ENCODE data around the gene PGBD5.

Gene PGBD5

DNA sequence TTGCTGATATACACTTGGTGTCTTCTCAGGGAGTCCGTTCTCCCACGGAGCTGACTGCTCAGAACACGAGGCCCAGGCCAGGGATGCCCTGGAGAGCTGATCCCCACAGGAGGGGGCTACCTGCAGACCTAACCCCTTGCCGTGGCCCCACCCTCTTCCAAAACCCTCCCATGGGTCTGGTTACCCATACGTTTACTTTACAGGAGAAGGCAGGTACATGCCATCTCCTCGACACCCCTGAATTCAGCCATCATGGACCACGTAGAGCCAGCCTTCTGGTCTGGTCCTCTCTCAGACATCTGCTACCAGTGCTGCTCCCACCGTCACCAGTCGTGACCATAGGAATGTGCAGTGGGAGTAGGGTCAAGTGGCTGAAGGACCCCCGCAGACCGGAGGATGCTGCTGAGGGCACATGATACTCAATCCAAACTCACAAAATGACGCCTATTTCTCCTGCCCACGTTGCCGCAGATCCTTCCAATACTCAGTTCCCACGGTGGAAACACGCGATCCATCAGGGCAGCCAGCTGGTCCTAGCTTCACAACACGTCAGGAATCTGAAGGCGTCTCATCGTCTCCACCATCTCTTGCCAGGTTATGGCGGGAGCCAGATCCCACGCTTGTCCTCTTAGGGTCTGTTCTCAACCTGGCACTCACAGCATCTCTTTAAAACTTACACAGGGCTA lies 26.7 kb downstream of the PGBD5 start:
- FAIRE-seq, result no peak

DNA sequence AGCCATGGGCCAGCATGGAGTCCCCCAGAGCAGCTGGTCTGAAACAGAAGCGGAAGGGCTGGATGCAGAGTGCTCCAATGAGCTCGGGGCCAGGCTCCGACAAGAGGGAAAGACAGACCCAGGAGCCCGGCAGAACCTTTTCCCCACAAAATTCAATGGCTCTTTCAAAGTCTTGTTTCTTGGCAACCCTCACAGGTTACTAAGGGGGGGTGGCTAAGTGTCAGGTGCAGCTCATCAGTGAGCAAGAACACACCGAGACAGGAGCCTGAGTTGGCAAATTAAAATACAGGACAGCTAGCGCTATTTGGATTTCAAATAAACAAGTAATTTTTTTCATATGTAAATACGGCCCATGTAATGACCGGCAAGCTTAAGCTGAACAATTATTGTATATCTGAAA lies 27.3 kb downstream of the PGBD5 start:
- DNase-seq (ENCODE audit: extremely low spot score, insufficient read length, low read depth), result no peak
- no peak for FAIRE-seq

More for the DNA sequence above, 26.7 kb downstream of the PGBD5 start:
- DNase-seq (ENCODE audit: extremely low spot score, insufficient read length, low read depth), result no peak

DNA sequence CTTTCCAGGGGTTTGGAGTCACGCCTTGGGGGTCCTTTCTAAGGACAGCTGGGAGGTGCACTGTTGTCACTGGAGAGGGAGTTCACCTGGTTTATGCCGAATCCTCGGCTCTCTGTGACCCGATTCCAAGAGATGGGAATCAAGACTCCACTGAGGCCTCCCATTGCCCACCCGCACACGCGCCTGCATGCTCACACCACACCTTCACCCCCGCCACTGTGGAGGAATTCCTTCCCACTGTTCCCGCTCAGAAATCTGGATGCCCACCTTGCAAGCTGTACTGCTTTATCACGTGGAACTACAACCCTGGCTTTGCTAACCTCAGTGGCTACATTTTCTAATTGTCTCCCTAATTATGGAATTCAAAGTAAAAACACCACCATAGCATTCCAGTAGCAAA lies 29.2 kb downstream of the PGBD5 start:
- FAIRE-seq, result no peak

GRCh38 chr1:230395932-230396331 lies 30.2 kb downstream of the PGBD5 start:
- FAIRE-seq (no peak), DNase-seq (ENCODE audit: extremely low spot score, insufficient read length, low read depth) (no peak)

More for the DNA sequence above, 29.2 kb downstream of the PGBD5 start:
- no peak for DNase-seq (ENCODE audit: extremely low spot score, insufficient read length, low read depth)

DNA sequence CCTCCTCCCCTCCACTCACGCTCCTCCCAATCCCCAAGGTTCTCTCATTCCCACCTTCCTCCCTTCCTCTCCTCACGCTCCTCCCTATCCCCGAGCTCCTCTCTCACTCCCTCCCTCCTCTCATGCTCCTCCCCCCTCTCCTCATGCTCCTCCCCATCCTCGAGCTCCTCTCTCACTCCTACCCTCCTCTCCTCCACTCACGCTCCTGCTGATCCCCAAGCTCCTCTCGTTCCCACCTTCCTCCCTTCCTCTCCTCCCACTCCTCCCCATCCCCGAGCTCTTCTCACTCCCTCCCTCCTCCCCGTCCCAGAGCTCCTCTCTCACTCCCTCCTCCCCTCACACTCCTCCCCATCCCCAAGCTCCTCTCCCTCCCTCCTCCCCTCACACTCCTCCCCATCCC lies 31.4 kb downstream of the PGBD5 start:
- DNase-seq (ENCODE audit: extremely low spot score, insufficient read length, low read depth), result no peak
- no peak for FAIRE-seq

DNA sequence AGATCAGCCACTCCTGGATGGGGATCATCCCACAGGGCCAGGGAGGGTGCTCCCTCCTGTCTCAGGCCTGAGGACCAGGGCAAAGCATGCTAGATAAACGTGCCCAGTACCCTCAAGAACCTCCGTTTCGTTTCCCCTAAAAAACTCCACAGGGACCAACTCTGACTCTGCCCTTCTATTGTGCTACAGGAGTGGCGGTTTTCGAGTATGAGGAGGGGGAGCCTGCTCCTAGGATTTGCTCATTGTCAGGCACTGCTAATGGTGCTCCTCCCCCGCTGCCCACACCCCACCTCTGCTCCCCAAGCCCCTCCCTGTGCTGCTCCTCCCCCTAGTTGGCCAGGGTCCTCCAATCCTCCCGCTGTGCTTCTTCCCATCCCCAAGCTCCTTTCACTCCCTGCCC lies 32.0 kb downstream of the PGBD5 start:
- DNase-seq (ENCODE audit: extremely low spot score, insufficient read length, low read depth), result no peak
- FAIRE-seq, result no peak

GRCh38 chr1:230393722-230394121 lies 32.4 kb downstream of the PGBD5 start:
- no peak for FAIRE-seq

DNA sequence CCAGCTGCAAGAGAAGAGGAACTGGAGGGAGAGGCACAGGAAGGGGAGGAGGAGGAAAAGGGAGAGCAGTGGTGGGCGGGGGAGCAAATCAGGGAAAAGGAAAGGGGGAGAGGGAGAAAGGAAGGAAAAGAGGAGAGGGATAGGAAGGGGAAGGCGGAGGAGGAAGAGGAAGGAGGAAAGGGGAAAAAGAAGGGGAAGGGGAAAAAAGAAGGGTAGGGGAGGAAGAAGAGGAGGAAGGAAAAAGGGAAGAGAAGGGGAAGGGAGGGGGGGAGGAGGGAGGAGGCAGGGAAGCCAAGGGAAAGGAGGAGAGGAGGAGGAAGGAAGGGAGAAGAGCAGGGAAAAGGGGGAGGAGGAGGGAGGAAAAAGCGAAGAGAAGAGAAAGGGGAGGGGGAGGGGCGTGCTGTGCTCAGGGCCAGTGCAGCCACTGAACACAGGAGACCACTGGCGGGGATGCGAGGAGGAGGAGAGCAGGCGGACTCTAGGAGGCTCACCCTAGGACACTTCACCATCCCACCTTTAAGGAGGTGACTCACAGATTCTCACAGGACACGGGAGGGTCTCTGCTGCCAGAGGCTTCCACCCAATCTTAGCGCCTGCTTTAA lies 33.1 kb downstream of the PGBD5 start:
- no peak for FAIRE-seq

More at GRCh38 chr1:230393722-230394121, 32.4 kb downstream of the PGBD5 start:
- no peak for DNase-seq (ENCODE audit: extremely low spot score, insufficient read length, low read depth)

GRCh38 chr1:230392536-230392909 lies 33.6 kb downstream of the PGBD5 start:
- FAIRE-seq (no peak), DNase-seq (ENCODE audit: extremely low spot score, insufficient read length, low read depth) (no peak)

More for the DNA sequence above, 33.1 kb downstream of the PGBD5 start:
- DNase-seq (ENCODE audit: extremely low spot score, insufficient read length, low read depth), result no peak

GRCh38 chr1:230391776-230392535 lies 34.2 kb downstream of the PGBD5 start:
- DNase-seq (ENCODE audit: extremely low spot score, insufficient read length, low read depth) (no peak), FAIRE-seq (no peak)

DNA sequence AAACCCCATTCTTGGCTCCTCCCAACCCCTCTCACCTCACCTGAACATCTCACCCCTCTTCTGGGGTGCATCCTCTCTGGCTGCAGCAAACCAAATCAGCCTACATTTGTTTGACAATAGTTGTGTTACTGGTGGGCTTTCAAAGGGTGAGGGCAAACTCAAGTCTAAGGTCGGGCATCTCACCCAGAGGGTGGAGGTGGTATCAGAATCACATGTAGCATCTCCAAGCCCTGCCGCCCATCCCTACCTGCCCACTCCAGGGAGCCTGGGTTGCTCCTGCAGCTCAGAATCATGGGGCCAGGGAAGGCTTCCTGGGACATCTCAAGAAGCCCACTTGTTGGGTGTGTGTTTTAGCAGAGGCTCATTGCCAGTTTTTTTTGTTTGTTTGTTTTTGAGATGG lies 35.8 kb downstream of the PGBD5 start:
- DNase-seq (ENCODE audit: extremely low spot score, insufficient read length, low read depth) (no peak), FAIRE-seq (no peak)

DNA sequence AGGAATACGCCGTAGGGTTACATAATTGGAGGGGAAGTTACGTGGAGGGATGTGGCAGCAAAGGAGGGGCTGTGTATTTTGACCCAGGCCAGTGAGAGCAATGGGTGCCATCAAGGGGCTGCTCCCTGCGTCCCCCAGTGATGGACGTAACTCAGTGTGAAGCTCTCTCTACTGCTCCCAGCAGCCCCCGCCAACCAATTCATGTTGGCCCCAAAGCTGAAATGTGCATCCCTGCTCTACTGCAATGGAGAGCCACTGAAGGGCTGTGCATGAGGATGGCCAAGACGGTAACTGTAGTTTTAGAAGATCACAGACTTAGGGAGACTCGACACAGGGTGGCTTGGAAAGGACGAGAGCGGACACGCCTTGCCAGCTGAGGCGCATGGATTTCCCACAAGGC lies 38.3 kb downstream of the PGBD5 start:
- FAIRE-seq (no peak), DNase-seq (ENCODE audit: extremely low spot score, insufficient read length, low read depth) (no peak)

GRCh38 chr1:230387296-230387695 lies 38.8 kb downstream of the PGBD5 start:
- DNase-seq (ENCODE audit: extremely low spot score, insufficient read length, low read depth) (no peak), FAIRE-seq (no peak)

DNA sequence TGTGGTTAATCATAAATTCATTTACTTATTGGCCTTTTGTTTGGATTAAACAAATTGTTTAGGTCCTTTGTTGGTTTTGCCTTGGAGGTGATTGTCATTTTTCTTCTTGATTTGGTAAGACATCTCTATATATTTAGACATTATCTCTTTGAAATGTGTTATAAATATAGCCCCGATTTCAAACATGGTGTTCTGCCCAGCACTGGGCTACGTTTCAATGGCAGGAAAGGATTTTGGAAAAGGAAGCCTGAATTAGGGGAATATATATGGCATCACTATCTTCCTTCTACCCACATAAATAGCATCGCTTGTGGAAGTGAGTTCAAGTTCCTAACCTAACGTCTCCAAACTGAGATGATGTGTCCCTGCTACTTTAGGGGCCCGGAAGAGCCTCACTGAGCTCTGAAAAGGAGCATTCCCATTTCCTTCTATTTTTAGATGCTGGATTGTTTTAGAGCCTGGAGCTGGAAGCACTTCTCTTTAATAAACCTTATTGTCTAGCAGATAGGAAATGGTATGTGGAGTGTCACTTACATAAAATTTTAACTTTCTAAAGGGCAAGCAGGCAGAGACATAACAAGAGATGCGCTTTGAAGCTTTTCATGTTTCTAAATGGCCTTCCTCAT lies 39.4 kb downstream of the PGBD5 start:
- DNase-seq (ENCODE audit: extremely low spot score, insufficient read length, low read depth) (no peak), FAIRE-seq (no peak)

GRCh38 chr1:230385930-230386329 lies 40.2 kb downstream of the PGBD5 start:
- FAIRE-seq (no peak), DNase-seq (ENCODE audit: extremely low spot score, insufficient read length, low read depth) (no peak)

GRCh38 chr1:230385158-230385450 lies 41.0 kb downstream of the PGBD5 start:
- DNase-seq (ENCODE audit: extremely low spot score, insufficient read length, low read depth), result no peak
- no peak for FAIRE-seq

DNA sequence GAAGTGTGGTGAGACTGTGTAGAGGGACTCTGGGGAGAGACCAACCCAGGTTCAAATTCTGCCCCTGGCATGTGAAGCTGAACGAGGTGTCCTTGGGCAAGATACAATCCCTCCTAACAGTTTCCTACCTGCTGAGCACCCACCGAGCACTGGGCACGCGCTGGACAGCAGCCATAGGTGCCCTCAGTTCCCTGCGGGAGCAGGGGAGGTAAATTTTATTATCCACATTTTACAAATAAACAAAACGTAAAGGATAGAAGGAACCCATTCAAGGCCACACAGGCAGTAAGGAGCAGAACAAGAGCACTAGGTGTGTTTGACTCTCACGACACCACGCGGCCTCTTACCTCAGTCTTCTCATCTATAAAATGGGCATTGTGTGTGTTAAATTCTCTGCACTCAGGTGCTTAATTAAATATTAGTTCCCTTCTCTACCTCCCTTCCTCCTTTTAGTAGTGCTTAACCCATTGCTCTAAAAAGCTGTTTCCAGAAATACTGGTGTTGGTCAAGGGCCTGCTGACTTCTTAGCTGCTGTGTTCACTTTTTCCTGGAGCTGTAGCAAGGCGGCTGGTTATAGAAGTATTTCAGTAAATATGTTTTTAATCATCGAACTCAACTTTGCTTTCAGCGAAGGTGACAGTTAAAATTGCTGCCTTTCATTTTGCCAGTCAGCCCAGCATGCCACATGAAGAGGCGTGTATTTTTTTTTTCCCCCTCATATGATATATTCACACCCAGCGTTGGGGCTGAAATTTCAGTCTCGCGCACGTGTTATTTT lies 41.6 kb downstream of the PGBD5 start:
- FAIRE-seq (no peak), DNase-seq (ENCODE audit: extremely low spot score, insufficient read length, low read depth) (no peak)

- FAIRE-seq (no peak), DNase-seq (ENCODE audit: extremely low spot score, insufficient read length, low read depth) (no peak)
Measured at GRCh38 chr1:230383425-230383824, 42.7 kb downstream of the PGBD5 start.

- no peak for FAIRE-seq
- DNase-seq (ENCODE audit: extremely low spot score, insufficient read length, low read depth), result no peak
Measured at GRCh38 chr1:230382001-230382491, 44.1 kb downstream of the PGBD5 start.

- DNase-seq (ENCODE audit: extremely low spot score, insufficient read length, low read depth) (no peak), FAIRE-seq (no peak)
Measured at GRCh38 chr1:230381585-230381984, 44.5 kb downstream of the PGBD5 start.

Data from GM18507 (cell line).